DND-41 (cell line): ENCODE data around the gene DGAT2L6.

Experiments
- ATAC-seq: fragments of 200-7000 bp; cut with Tn5 transposase; 3 replicates; pipeline ENCODE4 v1.9.1; 2021; ENCODE audit warnings: low read depth; ENCODE audit not compliant: insufficient read depth
- DNase-seq: peaks from one replicate; pipeline ENCODE4 v3.0.0-alpha.2; 2020
- H2AFZ ChIP-seq: 2 replicates; pipeline ENCODE4 v1.6.0; 2012; ENCODE audit warnings: low read depth, low read length
- H3K27ac ChIP-seq: 2 replicates; pipeline ENCODE4 v1.5.1; 2012; ENCODE audit warnings: low read length, inconsistent platforms
- H3K27me3 ChIP-seq: fragments of 200-600 bp; sonication (generic); 2 replicates; pipeline ENCODE4 v1.6.0; 2012; ENCODE audit warnings: low read length, mild to moderate bottlenecking, inconsistent platforms; ENCODE audit not compliant: insufficient read depth, poor library complexity
- H3K36me3 ChIP-seq: 2 replicates; pipeline ENCODE4 v1.5.1; 2012; ENCODE audit warnings: low read length, inconsistent platforms; ENCODE audit not compliant: insufficient read depth
- H3K4me1 ChIP-seq: 2 replicates; pipeline ENCODE4 v1.5.1; 2012; ENCODE audit warnings: mild to moderate bottlenecking, low read length; ENCODE audit not compliant: insufficient read depth
- H3K4me2 ChIP-seq: 2 replicates; pipeline ENCODE4 v1.6.0; 2012; ENCODE audit warnings: mild to moderate bottlenecking, moderate library complexity, low read length, inconsistent platforms; ENCODE audit not compliant: insufficient read depth
- H3K4me3 ChIP-seq, 2 experiments: fragments of 200-600 bp in 1 of 2; shearing (Covaris generic) in 1 of 2; 2 replicates each; pipeline ENCODE4 v1.5.1; 2012 to 2016; ENCODE audit warnings: inconsistent platforms in 2 of 2, low read length in 2 of 2, mild to moderate bottlenecking in 2 of 2, low read depth in 1 of 2, moderate library complexity in 1 of 2
- H3K79me2 ChIP-seq: 2 replicates; pipeline ENCODE4 v1.6.0; 2012; ENCODE audit warnings: low read length, inconsistent platforms; ENCODE audit not compliant: insufficient read depth
- H3K9ac ChIP-seq: 2 replicates; pipeline ENCODE4 v1.6.0; 2012; ENCODE audit warnings: low read depth, mild to moderate bottlenecking, inconsistent platforms, low read length, moderate library complexity
- H3K9me3 ChIP-seq: 2 replicates; pipeline ENCODE4 v1.5.1; 2012; ENCODE audit warnings: low read length, moderate library complexity, mild to moderate bottlenecking, inconsistent platforms; ENCODE audit not compliant: insufficient read depth, severe bottlenecking
- H4K20me1 ChIP-seq: 2 replicates; pipeline ENCODE4 v1.6.0; 2012; ENCODE audit warnings: low read length; ENCODE audit not compliant: insufficient read depth
- EZH2 ChIP-seq: IDR thresholded peaks from 3 replicates; pipeline ENCODE4 v1.6.1; 2012; ENCODE audit warnings: borderline replicate concordance, low read depth, mild to moderate bottlenecking, moderate library complexity, low read length, inconsistent platforms; ENCODE audit not compliant: severe bottlenecking
- TF ChIP-seq, protein P1 (sequence below): IDR thresholded peaks from 2 replicates; pipeline ENCODE4 v1.5.1; 2012; ENCODE audit warnings: borderline replicate concordance, low read length, moderate library complexity, mild to moderate bottlenecking; ENCODE audit not compliant: poor library complexity, severe bottlenecking; ENCODE audit errors: extremely low read depth

The DGAT2L6 gene

DNA sequence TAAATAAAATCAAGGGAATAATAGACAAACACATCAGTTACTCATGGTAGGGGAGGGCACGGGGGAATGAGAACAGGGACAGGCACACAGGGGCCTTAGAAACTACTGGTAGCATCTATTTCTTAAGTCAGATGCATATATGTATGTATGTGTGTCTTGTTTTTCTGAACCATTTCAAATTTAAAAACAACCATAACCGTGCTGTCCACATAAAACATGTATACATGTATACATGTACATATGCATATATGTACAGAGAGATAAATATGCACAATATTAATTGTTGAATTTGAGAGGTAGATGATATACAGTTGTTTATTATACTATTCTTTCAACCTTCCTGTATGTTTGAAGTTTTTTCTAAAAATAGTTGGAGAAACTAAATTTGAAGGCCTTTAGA lies 49.4 kb downstream of the DGAT2L6 start:
- Histone ChIP-seq H3K79me2 (no peaks in the 10 kb centered on the region), H3K4me3 (no peak overlapping the region), H3K27me3 (no peaks in the 10 kb centered on the region), H3K27ac (no peak overlapping the region), H4K20me1 (no peaks in the 10 kb centered on the region), H3K9me3 (no peaks in the 10 kb centered on the region), H3K4me2 (no peak overlapping the region), H3K9ac (no peak overlapping the region), H2AFZ (no peak overlapping the region), H3K4me1 (no peaks in the 10 kb centered on the region), H3K36me3 (no peaks in the 10 kb centered on the region)
- DNase-seq (no peak), ATAC-seq (no peak)
- TF ChIP-seq, protein P1, sequence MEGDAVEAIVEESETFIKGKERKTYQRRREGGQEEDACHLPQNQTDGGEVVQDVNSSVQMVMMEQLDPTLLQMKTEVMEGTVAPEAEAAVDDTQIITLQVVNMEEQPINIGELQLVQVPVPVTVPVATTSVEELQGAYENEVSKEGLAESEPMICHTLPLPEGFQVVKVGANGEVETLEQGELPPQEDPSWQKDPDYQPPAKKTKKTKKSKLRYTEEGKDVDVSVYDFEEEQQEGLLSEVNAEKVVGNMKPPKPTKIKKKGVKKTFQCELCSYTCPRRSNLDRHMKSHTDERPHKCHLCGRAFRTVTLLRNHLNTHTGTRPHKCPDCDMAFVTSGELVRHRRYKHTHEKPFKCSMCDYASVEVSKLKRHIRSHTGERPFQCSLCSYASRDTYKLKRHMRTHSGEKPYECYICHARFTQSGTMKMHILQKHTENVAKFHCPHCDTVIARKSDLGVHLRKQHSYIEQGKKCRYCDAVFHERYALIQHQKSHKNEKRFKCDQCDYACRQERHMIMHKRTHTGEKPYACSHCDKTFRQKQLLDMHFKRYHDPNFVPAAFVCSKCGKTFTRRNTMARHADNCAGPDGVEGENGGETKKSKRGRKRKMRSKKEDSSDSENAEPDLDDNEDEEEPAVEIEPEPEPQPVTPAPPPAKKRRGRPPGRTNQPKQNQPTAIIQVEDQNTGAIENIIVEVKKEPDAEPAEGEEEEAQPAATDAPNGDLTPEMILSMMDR, result no peak
- TF ChIP-seq EZH2, result no peak

DNA sequence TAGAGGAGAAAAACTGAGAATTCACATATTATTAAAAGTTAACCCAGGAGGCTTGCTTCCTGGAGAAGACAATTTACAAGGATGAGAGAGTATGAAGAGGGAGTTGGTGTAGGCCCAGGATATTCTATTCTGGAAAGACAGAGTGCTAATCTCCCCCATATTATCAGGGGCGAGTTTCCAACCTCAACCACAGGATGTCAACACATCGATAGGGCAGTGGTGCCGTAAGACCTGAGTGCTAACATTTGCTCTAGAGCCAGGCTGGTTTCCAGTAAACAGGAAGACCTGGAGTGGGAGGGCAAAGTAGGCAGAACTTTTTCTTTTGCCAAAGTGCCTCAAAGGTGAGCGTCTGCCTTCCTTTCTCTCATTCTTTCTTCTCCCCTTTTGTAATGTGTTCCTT lies 54.4 kb downstream of the DGAT2L6 start:
- ATAC-seq (no peak), DNase-seq (no peak)
- no peaks in the 10 kb centered on the region for H3K27me3 ChIP-seq
- no peaks in the 10 kb centered on the region for H3K9me3 ChIP-seq
- H2AFZ ChIP-seq, result no peak overlapping the region
- no peaks in the 10 kb centered on the region for H4K20me1 ChIP-seq
- no peak overlapping the region for H3K9ac ChIP-seq
- no peaks in the 10 kb centered on the region for H3K79me2 ChIP-seq
- H3K4me1 ChIP-seq, result no peaks in the 10 kb centered on the region
- H3K27ac ChIP-seq, result no peak overlapping the region
- TF ChIP-seq, protein P1, result no peak
- TF ChIP-seq EZH2, result no peak
- H3K4me3 ChIP-seq, result no peak overlapping the region
- no peak overlapping the region for H3K4me2 ChIP-seq
- H3K36me3 ChIP-seq, result no peaks in the 10 kb centered on the region

DNA sequence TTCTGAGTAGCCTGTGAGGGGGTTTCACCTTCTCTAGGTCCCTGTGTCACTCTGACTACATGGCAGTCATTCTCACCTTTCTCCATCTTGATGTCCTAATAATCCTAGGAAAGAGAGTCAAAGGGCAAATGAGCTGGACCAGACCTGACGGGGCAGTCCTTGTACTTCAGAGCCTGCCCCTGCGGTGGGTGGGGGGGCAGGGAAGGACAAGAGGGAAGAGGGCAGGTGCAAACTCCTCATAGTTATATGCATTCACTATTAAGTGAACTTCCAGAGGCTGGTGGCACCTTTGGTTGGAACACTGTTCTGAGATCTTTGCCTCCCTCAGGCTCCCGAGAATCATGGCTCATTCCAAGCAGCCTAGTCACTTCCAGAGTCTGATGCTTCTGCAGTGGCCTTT lies 57.1 kb downstream of the DGAT2L6 start, which contains the start of gene AWAT1:
TSS of gene AWAT1 (plus strand) at position 301 of the 400 bp plus-strand sequence. CDS start at position 342, 41 bp downstream.
- no peaks in the 10 kb centered on the region for H3K36me3 ChIP-seq
- no peak for ATAC-seq
- H3K27me3 ChIP-seq, result no peaks in the 10 kb centered on the region
- H3K9me3 ChIP-seq, result no peaks in the 10 kb centered on the region
- H3K9ac ChIP-seq, result no peak within 1 kb of the TSS
- no peak within 1 kb of the TSS for H3K4me3 ChIP-seq
- no peak within 1 kb of the TSS for H2AFZ ChIP-seq
- no peak within 1 kb of the TSS for H3K4me2 ChIP-seq
- no peak within 1 kb of the TSS for H3K27ac ChIP-seq
- H3K79me2 ChIP-seq, result no peaks in the 10 kb centered on the region
- H3K4me1 ChIP-seq, result no peaks in the 10 kb centered on the region
- H4K20me1 ChIP-seq, result no peaks in the 10 kb centered on the region
- TF ChIP-seq EZH2, result no peak
- TF ChIP-seq, protein P1, result no peak
- no peak for DNase-seq

DNA sequence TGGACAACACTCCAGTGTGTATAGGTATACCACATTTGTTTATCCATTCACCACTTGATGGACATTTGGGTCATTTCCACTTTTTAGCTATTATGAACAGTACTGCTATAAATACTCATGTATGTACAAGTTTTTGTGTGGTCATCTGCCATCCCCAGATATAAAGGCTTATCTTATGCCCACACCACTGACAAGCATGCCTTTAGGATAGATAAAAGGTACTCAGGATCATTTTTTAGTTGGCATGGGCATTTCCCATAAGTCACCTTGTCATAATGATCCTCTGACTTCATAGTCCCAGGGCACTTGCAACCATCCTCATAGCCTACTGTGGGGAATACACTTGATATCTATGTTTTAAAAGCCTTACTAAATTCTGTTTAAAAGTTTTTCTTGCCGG lies 63.5 kb downstream of the DGAT2L6 start:
- Histone ChIP-seq H3K79me2 (no peaks in the 10 kb centered on the region), H3K9me3 (no peaks in the 10 kb centered on the region), H3K4me2 (no peak overlapping the region), H3K4me1 (no peaks in the 10 kb centered on the region), H4K20me1 (no peaks in the 10 kb centered on the region), H3K27me3 (no peaks in the 10 kb centered on the region), H2AFZ (no peak overlapping the region), H3K9ac (no peak overlapping the region), H3K4me3 (no peak overlapping the region), H3K27ac (no peak overlapping the region), H3K36me3 (no peaks in the 10 kb centered on the region)
- DNase-seq (no peak), ATAC-seq (no peak)
- TF ChIP-seq, protein P1, result no peak
- TF ChIP-seq EZH2, result no peak
